WTC11 (cell line): ENCODE results near the gene FGF3. TPM values are rescaled to one million over a fixed set of nuclear protein-coding genes. Genes with fewer than 3 reads are reported as not detected.

Experiments used
- ATAC-seq: fragments of 200-7000 bp; cut with Tn5 transposase; 2 replicates; pipeline ENCODE4 v1.10.0; 2021; ENCODE audit warnings: mild to moderate bottlenecking, moderate library complexity
- CTCF ChIA-PET: fragments of 300-600 bp; sonication (Branson Sonifier 250); formaldehyde crosslinking; loops from one replicate; lab custom pipeline; 2021; ENCODE audit warnings: antibody characterized with exemption; lab: Charles Lee
- POLR2A ChIA-PET: fragments of 350-600 bp; sonication (Branson Sonifier 250); formaldehyde crosslinking; loops from one replicate; lab custom pipeline; 2021; ENCODE audit warnings: antibody characterized with exemption; lab: Charles Lee
- DNase-seq: peaks from one replicate; pipeline ENCODE4 v3.0.0; 2021; ENCODE audit warnings: low spot score
- H3K27ac Mint-ChIP-seq: 2 replicates; pipeline ENCODE4 v1.8.0; 2021; ENCODE audit warnings: mixed read lengths
- H3K27me3 Mint-ChIP-seq: 2 replicates; pipeline ENCODE4 v1.8.0; 2021; ENCODE audit warnings: low read depth, mild to moderate bottlenecking, moderate library complexity, mixed read lengths
- H3K36me3 Mint-ChIP-seq: 2 replicates; pipeline ENCODE4 v1.8.0; 2021; ENCODE audit warnings: mixed read lengths
- H3K4me1 Mint-ChIP-seq: 2 replicates; pipeline ENCODE4 v1.8.0; 2022; ENCODE audit warnings: mixed read lengths
- H3K4me3 Mint-ChIP-seq: 2 replicates; pipeline ENCODE4 v1.8.0; 2021; ENCODE audit warnings: mild to moderate bottlenecking, moderate library complexity, mixed read lengths
- H3K9me3 Mint-ChIP-seq: 2 replicates; pipeline ENCODE4 v1.8.0; 2021; ENCODE audit warnings: mixed read lengths
- ATF1 ChIP-seq: sonication (generic); formaldehyde crosslinking; IDR thresholded peaks from 2 replicates; pipeline ENCODE4 v1.8.1; 2023; ENCODE audit warnings: mild to moderate bottlenecking, moderate library complexity, missing genetic modification reagents
- CREM ChIP-seq: sonication (generic); formaldehyde crosslinking; IDR thresholded peaks from 2 replicates; pipeline ENCODE4 v1.8.1; 2022; ENCODE audit warnings: mild to moderate bottlenecking, missing genetic modification reagents, moderate library complexity
- EMX1 ChIP-seq: fragments of 250-450 bp; sonication (Bioruptor Pico); IDR thresholded peaks from 2 replicates; pipeline ENCODE4 v1.8.0; 2021; ENCODE audit warnings: mild to moderate bottlenecking
- ESRRA ChIP-seq: sonication (generic); formaldehyde crosslinking; IDR thresholded peaks from 2 replicates; pipeline ENCODE4 v1.8.1; 2022; ENCODE audit warnings: mild to moderate bottlenecking, missing genetic modification reagents, borderline replicate concordance
- FOXK1 ChIP-seq: sonication (generic); formaldehyde crosslinking; IDR thresholded peaks from 2 replicates; pipeline ENCODE4 v1.8.0; 2022; ENCODE audit warnings: mild to moderate bottlenecking, moderate library complexity, missing genetic modification reagents
- FOXP1 ChIP-seq: sonication (generic); formaldehyde crosslinking; IDR thresholded peaks from 2 replicates; pipeline ENCODE4 v1.8.0; 2022; ENCODE audit warnings: missing genetic modification reagents, mild to moderate bottlenecking, moderate library complexity, borderline replicate concordance
- GRHL2 ChIP-seq: fragments of 250-450 bp; sonication (Bioruptor Pico); IDR thresholded peaks from 2 replicates; pipeline ENCODE4 v1.8.0; 2022; ENCODE audit warnings: mild to moderate bottlenecking, moderate library complexity; ENCODE audit not compliant: insufficient replicate concordance, severe bottlenecking
- GTF2I ChIP-seq: fragments of 250-450 bp; sonication (Bioruptor Pico); conservative IDR thresholded peaks from 2 replicates; pipeline ENCODE4 v1.4.0; 2021; ENCODE audit warnings: mild to moderate bottlenecking
- MXD4 ChIP-seq: fragments of 250-450 bp; sonication (Bioruptor Pico); IDR thresholded peaks from 2 replicates; pipeline ENCODE4 v1.8.0; 2021; ENCODE audit warnings: mild to moderate bottlenecking, moderate library complexity, borderline replicate concordance
- MYBL2 ChIP-seq: sonication (generic); formaldehyde crosslinking; IDR thresholded peaks from 2 replicates; pipeline ENCODE4 v1.8.1; 2023; ENCODE audit warnings: mild to moderate bottlenecking, moderate library complexity, missing genetic modification reagents
- NR3C1 ChIP-seq: sonication (generic); formaldehyde crosslinking; conservative IDR thresholded peaks from 2 replicates; pipeline ENCODE4 v1.8.1; 2023; ENCODE audit warnings: low read depth, mild to moderate bottlenecking, missing genetic modification reagents
- RELA ChIP-seq: sonication (generic); formaldehyde crosslinking; IDR thresholded peaks from 2 replicates; pipeline ENCODE4 v1.8.1; 2022; ENCODE audit warnings: missing genetic modification reagents, mild to moderate bottlenecking, borderline replicate concordance
- SOX15 ChIP-seq: fragments of 250-450 bp; sonication (Bioruptor Pico); IDR thresholded peaks from 2 replicates; pipeline ENCODE4 v1.9.0; 2021; ENCODE audit warnings: mild to moderate bottlenecking
- TCF7 ChIP-seq: sonication (generic); formaldehyde crosslinking; IDR thresholded peaks from 2 replicates; pipeline ENCODE4 v1.8.0; 2022; ENCODE audit warnings: mild to moderate bottlenecking, low read depth, missing genetic modification reagents, moderate library complexity
- TEAD1 ChIP-seq: sonication (generic); formaldehyde crosslinking; IDR thresholded peaks from 2 replicates; pipeline ENCODE4 v1.8.0; 2022; ENCODE audit warnings: mild to moderate bottlenecking, missing genetic modification reagents
- ZNF138 ChIP-seq: sonication (generic); formaldehyde crosslinking; conservative IDR thresholded peaks from 2 replicates; pipeline ENCODE4 v1.8.1; 2022; ENCODE audit warnings: mild to moderate bottlenecking, moderate library complexity, missing genetic modification reagents
- ZNF232 ChIP-seq: sonication (generic); formaldehyde crosslinking; IDR thresholded peaks from 2 replicates; pipeline ENCODE4 v1.8.0; 2022; ENCODE audit warnings: mild to moderate bottlenecking, missing genetic modification reagents
- ZNF317 ChIP-seq: sonication (generic); formaldehyde crosslinking; IDR thresholded peaks from 2 replicates; pipeline ENCODE4 v1.8.1; 2023; ENCODE audit warnings: low read depth, mild to moderate bottlenecking, moderate library complexity, missing genetic modification reagents, borderline replicate concordance
- total RNA-seq: library from RNA; stranded (reverse); gene quantifications from 3 replicates; pipeline ENCODE4 v1.2.3, GENCODE V29; 2021
- TF ChIP-seq, protein P1 (sequence below): fragments of 250-450 bp; sonication (Bioruptor Pico); IDR thresholded peaks from 2 replicates; pipeline ENCODE4 v1.9.0; 2021; ENCODE audit warnings: mild to moderate bottlenecking
- TF ChIP-seq, protein P2 (sequence below): fragments of 250-450 bp; sonication (Bioruptor Pico); IDR thresholded peaks from 2 replicates; pipeline ENCODE4 v2.1.2; 2022; ENCODE audit warnings: mild to moderate bottlenecking, moderate library complexity
- TF ChIP-seq, protein P3 (sequence below): sonication (generic); formaldehyde crosslinking; IDR thresholded peaks from 2 replicates; pipeline ENCODE4 v1.8.0; 2022; ENCODE audit warnings: mild to moderate bottlenecking, missing genetic modification reagents
- TF ChIP-seq, protein P4 (sequence below): sonication (generic); formaldehyde crosslinking; IDR thresholded peaks from 2 replicates; pipeline ENCODE4 v1.8.1; 2022; ENCODE audit warnings: missing genetic modification reagents, borderline replicate concordance
- TF ChIP-seq, protein P5 (sequence below): sonication (generic); formaldehyde crosslinking; IDR thresholded peaks from 2 replicates; pipeline ENCODE4 v1.8.0; 2023; ENCODE audit warnings: missing genetic modification reagents
- TF ChIP-seq, protein P6 (sequence below): sonication (generic); formaldehyde crosslinking; IDR thresholded peaks from 2 replicates; pipeline ENCODE4 v1.8.0; 2023; ENCODE audit warnings: mild to moderate bottlenecking, missing genetic modification reagents

FGF3 gene
- total RNA-seq, 1 experiment from 2014 or later, result not detected

DNA sequence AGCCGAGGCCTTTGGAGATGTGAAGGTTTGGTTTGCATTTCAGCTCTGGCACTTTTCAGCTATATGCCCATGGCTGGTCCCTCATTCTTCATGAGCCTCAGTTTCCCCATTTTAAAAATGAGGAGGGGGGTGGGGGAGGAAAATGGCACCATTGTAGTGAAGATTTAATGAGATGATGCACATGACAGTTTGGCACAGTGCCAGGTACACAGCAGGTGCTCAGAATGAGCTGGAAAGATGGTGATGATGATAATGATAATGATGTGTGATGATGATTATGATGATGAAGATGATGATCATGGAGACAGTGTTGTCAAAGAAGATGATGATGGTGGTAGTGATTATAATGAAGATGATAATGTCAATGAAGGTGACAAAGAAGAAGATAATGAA lies 24.3 kb upstream of the FGF3 start:
- CTCF ChIA-PET, result interaction anchor here (0.6 to 2.6 kb wide), 9 partner anchors 17 to 139 kb away, joined by 3 to 16 read pairs (median 8); no protein-coding TSS in a partner anchor

DNA sequence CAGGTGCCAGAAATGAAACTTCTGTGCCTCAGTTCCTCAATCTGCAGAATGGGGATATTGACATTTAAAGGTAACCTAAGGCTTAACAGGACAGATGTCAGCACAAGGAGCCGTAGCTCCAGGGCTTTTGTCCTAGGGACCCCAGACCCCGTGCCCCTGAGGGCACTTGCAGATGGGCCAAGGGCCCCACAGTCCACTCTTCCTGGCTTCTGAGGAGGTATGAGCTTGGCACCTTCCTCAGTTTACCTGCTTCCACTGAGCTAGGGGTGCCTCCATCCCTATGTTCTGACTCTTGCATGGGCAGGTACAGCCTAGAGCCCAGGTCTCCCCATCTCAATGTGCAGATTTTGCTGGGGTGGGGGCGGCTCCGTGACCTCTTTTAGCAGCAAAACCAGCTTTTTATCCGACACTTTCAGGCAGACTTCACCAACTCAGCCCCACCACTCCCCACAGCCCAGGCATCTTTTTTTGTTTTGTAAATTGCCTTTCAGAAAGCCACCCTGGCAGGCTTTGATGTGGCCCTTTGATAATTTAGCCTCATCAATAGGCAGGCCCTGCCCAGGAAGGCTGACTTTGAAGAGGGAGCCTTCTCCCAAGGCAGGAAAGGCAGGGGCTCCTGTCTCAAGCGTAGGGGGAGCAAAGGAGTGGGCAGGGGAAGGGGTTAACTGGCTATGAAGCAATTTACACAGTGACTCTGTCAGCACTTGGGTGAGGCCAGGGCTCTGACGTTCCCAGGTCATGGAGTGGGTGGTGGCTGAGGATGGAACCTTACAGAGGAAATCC lies 23.7 kb upstream of the FGF3 start:
- no peak overlapping the region for H3K4me3 Mint-ChIP-seq
- H3K27ac Mint-ChIP-seq, result no peak overlapping the region
- peaks cover 4% of the 10 kb centered on the region for H3K4me1 Mint-ChIP-seq
- POLR2A ChIA-PET, result interaction anchor here (0.7 to 1.5 kb wide), 2 partner anchors 45 to 120 kb away, joined by 5 to 6 read pairs; no protein-coding TSS in a partner anchor
- H3K9me3 Mint-ChIP-seq, result peaks cover 7% of the 10 kb centered on the region; the same call in 1 of the 2 replicates
- no peaks in the 10 kb centered on the region for H3K36me3 Mint-ChIP-seq
- no peaks in the 10 kb centered on the region; the same call in 1 of the 2 replicates for H3K27me3 Mint-ChIP-seq
- CTCF ChIA-PET, result interaction anchor here (0.6 to 2.6 kb wide), 29 partner anchors 10 to 632 kb away, joined by 3 to 21 read pairs (median 4); partner anchors contain the start of gene FGF3
- DNase-seq (no peak), ATAC-seq (peak; percentile 72)
- TF ChIP-seq, protein P1, sequence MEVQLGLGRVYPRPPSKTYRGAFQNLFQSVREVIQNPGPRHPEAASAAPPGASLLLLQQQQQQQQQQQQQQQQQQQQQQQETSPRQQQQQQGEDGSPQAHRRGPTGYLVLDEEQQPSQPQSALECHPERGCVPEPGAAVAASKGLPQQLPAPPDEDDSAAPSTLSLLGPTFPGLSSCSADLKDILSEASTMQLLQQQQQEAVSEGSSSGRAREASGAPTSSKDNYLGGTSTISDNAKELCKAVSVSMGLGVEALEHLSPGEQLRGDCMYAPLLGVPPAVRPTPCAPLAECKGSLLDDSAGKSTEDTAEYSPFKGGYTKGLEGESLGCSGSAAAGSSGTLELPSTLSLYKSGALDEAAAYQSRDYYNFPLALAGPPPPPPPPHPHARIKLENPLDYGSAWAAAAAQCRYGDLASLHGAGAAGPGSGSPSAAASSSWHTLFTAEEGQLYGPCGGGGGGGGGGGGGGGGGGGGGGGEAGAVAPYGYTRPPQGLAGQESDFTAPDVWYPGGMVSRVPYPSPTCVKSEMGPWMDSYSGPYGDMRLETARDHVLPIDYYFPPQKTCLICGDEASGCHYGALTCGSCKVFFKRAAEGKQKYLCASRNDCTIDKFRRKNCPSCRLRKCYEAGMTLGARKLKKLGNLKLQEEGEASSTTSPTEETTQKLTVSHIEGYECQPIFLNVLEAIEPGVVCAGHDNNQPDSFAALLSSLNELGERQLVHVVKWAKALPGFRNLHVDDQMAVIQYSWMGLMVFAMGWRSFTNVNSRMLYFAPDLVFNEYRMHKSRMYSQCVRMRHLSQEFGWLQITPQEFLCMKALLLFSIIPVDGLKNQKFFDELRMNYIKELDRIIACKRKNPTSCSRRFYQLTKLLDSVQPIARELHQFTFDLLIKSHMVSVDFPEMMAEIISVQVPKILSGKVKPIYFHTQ (CRISPR knock-in tag), result no peak
- TF ChIP-seq TCF7 (CRISPR knock-in tag) (no peak), GRHL2 (CRISPR knock-in tag) (no peak), FOXK1 (CRISPR knock-in tag) (no peak), ZNF317 (CRISPR knock-in tag) (no peak), ZNF232 (no peak), MYBL2 (CRISPR knock-in tag) (no peak), RELA (no peak), GTF2I (no peak; the same call in 1 of the 2 replicates), TEAD1 (no peak)
- TF ChIP-seq, protein P2, sequence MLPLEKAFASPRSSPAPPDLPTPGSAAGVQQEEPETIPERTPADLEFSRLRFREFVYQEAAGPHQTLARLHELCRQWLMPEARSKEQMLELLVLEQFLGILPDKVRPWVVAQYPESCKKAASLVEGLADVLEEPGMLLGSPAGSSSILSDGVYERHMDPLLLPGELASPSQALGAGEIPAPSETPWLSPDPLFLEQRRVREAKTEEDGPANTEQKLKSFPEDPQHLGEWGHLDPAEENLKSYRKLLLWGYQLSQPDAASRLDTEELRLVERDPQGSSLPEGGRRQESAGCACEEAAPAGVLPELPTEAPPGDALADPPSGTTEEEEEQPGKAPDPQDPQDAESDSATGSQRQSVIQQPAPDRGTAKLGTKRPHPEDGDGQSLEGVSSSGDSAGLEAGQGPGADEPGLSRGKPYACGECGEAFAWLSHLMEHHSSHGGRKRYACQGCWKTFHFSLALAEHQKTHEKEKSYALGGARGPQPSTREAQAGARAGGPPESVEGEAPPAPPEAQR (CRISPR knock-in tag), result no peak
- TF ChIP-seq, protein P3, sequence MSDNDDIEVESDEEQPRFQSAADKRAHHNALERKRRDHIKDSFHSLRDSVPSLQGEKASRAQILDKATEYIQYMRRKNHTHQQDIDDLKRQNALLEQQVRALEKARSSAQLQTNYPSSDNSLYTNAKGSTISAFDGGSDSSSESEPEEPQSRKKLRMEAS (CRISPR knock-in tag), result no peak
- TF ChIP-seq, protein P4, sequence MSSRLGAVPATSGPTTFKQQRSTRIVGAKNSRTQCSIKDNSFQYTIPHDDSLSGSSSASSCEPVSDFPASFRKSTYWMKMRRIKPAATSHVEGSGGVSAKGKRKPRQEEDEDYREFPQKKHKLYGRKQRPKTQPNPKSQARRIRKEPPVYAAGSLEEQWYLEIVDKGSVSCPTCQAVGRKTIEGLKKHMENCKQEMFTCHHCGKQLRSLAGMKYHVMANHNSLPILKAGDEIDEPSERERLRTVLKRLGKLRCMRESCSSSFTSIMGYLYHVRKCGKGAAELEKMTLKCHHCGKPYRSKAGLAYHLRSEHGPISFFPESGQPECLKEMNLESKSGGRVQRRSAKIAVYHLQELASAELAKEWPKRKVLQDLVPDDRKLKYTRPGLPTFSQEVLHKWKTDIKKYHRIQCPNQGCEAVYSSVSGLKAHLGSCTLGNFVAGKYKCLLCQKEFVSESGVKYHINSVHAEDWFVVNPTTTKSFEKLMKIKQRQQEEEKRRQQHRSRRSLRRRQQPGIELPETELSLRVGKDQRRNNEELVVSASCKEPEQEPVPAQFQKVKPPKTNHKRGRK (CRISPR knock-in tag), result no peak
- TF ChIP-seq, protein P5, sequence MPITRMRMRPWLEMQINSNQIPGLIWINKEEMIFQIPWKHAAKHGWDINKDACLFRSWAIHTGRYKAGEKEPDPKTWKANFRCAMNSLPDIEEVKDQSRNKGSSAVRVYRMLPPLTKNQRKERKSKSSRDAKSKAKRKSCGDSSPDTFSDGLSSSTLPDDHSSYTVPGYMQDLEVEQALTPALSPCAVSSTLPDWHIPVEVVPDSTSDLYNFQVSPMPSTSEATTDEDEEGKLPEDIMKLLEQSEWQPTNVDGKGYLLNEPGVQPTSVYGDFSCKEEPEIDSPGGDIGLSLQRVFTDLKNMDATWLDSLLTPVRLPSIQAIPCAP, result no peak

More for the DNA sequence above, 24.3 kb upstream of the FGF3 start:
- TF ChIP-seq ZNF138 (CRISPR knock-in tag), result no peak
- no peak for TF ChIP-seq MXD4 (CRISPR knock-in tag)
- TF ChIP-seq CREM (CRISPR knock-in tag), result no peak
- TF ChIP-seq FOXP1 (CRISPR knock-in tag), result no peak
- TF ChIP-seq SOX15 (CRISPR knock-in tag), result no peak
- no peak for TF ChIP-seq ZNF232
- no peak for TF ChIP-seq EMX1
- TF ChIP-seq, protein P6, sequence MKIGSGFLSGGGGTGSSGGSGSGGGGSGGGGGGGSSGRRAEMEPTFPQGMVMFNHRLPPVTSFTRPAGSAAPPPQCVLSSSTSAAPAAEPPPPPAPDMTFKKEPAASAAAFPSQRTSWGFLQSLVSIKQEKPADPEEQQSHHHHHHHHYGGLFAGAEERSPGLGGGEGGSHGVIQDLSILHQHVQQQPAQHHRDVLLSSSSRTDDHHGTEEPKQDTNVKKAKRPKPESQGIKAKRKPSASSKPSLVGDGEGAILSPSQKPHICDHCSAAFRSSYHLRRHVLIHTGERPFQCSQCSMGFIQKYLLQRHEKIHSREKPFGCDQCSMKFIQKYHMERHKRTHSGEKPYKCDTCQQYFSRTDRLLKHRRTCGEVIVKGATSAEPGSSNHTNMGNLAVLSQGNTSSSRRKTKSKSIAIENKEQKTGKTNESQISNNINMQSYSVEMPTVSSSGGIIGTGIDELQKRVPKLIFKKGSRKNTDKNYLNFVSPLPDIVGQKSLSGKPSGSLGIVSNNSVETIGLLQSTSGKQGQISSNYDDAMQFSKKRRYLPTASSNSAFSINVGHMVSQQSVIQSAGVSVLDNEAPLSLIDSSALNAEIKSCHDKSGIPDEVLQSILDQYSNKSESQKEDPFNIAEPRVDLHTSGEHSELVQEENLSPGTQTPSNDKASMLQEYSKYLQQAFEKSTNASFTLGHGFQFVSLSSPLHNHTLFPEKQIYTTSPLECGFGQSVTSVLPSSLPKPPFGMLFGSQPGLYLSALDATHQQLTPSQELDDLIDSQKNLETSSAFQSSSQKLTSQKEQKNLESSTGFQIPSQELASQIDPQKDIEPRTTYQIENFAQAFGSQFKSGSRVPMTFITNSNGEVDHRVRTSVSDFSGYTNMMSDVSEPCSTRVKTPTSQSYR (CRISPR knock-in tag), result no peak
- no peak for TF ChIP-seq NR3C1 (CRISPR knock-in tag)
- TF ChIP-seq, protein P4 (CRISPR knock-in tag), result no peak
- TF ChIP-seq ATF1 (CRISPR knock-in tag), result no peak
- TF ChIP-seq ESRRA (CRISPR knock-in tag), result no peak
- POLR2A ChIA-PET, result interaction anchor here (0.7 to 1.5 kb wide), 2 partner anchors 45 to 120 kb away, joined by 5 to 6 read pairs; no protein-coding TSS in a partner anchor
- Mint-ChIP-seq H3K4me1 (peaks cover 4% of the 10 kb centered on the region), H3K27me3 (no peaks in the 10 kb centered on the region; the same call in 1 of the 2 replicates), H3K9me3 (peaks cover 7% of the 10 kb centered on the region; the same call in 1 of the 2 replicates), H3K4me3 (no peak overlapping the region), H3K36me3 (no peaks in the 10 kb centered on the region), H3K27ac (no peak overlapping the region)
- ATAC-seq, result no peak
- no peak for DNase-seq
